ENCODE results near the gene VAV2.

VAV2 gene

GRCh38 chr9:133830711-133831110 lies 161.4 kb downstream of the VAV2 start:
- no peak for DNase-seq

GRCh38 chr9:133830310-133830709 lies 161.8 kb downstream of the VAV2 start:
- DNase-seq, result no peak

- DNase-seq, result no peak
Observed at GRCh38 chr9:133828338-133828997, 163.7 kb downstream of the VAV2 start.

GRCh38 chr9:133826289-133827085 lies 165.6 kb downstream of the VAV2 start:
- no peak for DNase-seq

GRCh38 chr9:133825555-133826218 lies 166.4 kb downstream of the VAV2 start:
- no peak for DNase-seq

DNA sequence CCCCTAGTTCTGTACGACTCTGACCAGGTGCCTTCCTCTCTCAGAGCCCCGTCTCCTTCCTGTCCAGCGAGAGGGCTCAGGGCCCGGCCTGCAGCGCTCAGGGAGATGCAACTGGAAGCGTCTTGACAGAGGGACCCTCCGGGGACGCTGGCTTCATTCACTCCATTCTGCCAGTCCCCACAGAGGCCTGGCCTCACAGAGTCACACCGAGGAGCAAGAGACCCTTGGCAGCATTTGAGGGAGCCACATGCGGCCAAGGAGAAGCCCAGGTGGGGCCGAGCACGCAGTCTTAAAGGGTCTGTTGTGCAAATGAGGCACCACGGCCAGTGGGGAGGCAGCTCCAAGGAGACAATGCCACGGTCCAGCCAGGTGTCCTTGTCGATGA lies 167.3 kb downstream of the VAV2 start:
- DNase-seq, result no peak

DNA sequence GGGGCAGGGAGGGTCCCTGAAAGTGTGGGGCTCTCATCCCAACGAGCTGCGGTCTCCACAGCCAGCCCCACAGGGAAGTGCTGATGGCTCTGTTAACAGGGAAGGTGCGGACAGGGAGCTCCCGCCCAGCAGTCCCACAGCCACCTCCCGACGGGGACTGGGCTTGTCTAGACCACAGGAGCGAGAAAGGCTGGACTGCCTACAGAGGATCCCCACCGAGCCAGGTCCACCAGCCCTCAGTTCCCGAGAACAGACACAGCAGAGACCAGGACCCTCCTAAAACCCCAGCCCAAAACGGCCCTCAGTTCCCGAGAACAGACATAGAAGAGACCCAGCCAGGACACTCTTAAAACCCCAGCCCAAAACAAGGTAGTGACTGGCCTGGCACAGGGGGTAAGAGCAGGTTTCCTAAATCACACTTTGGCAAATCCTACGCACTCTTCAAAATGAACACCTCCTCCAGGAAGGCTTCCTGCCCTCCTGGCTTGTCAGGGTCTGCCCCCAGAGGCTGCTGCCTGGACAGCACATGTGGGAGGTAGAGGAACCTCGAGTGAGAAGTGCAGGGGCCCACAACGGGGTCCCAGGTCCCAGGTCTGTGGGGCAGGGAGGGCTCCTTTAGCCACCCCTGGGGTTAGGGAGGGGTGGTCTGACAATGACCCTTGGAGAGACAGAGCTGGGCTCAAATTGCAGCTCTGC lies 167.9 kb downstream of the VAV2 start:
- no peak for DNase-seq

DNA sequence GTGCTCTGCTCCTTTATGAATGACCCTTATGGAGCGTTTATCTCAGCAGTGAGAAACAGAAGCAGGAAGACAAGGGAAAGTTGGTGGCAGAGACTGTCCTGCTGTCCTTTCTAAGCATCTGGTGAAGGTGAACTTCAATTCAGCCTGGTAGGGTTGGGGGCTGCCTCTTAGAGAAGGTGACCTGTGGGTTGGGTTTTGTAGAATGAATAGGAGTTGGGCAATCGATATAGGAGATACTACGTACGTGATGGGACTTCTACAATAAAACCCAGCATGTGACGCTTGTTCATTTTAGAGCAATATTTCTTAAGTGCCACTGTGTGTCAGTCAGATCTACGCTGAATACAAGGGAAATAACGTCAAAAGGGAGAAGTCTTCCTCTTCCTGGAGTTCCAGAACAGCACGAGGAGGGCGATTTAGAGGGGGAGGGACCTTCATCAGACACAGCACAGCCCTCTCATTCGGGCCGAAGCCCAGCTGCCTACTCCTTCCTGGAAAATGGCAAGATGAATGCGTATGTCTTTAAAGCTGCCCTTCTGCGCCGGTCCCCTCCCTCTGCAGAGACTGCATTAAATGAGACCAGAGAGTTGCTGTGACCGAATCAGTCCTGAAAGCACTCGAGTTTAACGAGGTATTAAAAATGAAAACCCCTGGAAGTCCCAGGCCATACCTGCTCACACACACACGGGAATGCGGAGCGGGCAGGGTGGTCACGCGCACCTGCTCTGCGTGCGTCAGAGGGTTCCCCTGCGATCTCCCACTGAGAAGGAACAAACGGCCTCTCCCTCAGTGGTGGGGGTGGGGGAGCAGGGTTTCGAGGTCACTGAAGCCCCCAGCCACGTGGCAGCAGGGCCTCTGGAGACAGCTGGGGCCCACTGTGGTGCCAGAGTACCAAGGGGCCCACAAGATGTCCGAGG lies 168.7 kb downstream of the VAV2 start:
- DNase-seq, result no peak

- DNase-seq, result no peak
Observed at GRCh38 chr9:133822430-133823065, 169.6 kb downstream of the VAV2 start.

DNA sequence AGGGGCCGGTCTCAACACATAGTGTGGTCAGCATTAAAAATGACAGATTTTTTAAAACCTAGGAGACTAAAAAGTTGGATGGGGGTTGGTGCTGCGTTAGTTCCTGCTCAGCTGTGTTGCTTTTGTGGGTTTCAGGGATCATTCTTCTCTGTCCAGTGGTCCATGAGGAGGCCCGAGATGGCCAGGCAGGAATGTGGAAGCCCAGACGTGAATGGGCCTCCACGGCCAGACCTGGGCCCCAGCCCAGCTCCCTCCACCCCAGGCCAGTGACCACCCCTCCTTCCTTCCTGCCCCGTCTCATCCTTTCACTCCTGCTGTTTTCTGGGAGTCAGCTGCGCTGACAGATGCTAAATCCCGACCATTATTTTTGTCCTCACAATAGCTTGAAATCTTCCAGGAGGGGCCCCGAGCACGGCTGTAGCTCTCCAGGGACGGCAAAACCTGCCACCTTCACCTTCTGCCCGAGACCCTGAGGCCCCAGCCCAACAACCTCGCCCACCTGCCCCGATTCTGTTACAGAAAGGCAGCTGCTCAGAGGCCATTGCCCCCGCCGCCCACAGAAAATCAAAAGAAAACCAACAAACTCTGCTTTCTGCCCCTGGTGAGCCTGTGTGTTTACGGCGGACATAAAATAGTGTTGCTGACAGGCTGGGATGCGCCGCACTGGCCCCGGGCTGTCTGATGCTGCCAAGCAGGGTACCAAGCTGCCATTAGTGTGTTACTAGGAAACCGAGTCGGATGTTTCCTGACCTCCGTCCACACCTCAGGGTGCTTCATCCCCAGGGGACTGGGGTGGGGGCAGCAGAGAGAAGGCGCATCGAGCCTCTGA lies 170.3 kb downstream of the VAV2 start:
- DNase-seq, result no peak

- no peak for DNase-seq
Observed at GRCh38 chr9:133819923-133820322, 172.2 kb downstream of the VAV2 start.

DNA sequence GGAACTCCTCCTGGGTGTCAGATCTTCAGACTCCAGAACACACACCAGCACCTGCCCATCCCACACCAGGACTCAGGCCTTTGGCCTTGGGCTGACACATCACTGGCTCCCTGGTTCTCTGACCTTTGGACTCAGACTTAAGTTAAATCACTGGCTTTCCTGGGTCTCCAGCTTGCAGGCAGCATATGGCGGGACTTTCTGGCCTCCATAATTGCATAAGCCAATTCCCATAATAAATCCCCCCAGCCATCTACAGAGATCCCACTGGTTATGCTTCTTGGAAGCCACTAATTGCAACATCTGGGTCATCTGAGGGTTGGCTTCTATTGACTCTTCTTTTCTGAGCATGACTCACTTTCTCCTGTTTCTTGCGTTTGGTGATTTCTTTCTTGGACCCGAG lies 173.7 kb downstream of the VAV2 start:
- no peak for DNase-seq

- DNase-seq, result no peak
Observed at GRCh38 chr9:133815781-133816180, 176.3 kb downstream of the VAV2 start.

GRCh38 chr9:133814586-133815208 lies 177.4 kb downstream of the VAV2 start:
- DNase-seq, result no peak

- no peak for DNase-seq
Observed at GRCh38 chr9:133813749-133814585, 178.2 kb downstream of the VAV2 start.

GRCh38 chr9:133812941-133813748 lies 179.0 kb downstream of the VAV2 start:
- no peak for DNase-seq

DNA sequence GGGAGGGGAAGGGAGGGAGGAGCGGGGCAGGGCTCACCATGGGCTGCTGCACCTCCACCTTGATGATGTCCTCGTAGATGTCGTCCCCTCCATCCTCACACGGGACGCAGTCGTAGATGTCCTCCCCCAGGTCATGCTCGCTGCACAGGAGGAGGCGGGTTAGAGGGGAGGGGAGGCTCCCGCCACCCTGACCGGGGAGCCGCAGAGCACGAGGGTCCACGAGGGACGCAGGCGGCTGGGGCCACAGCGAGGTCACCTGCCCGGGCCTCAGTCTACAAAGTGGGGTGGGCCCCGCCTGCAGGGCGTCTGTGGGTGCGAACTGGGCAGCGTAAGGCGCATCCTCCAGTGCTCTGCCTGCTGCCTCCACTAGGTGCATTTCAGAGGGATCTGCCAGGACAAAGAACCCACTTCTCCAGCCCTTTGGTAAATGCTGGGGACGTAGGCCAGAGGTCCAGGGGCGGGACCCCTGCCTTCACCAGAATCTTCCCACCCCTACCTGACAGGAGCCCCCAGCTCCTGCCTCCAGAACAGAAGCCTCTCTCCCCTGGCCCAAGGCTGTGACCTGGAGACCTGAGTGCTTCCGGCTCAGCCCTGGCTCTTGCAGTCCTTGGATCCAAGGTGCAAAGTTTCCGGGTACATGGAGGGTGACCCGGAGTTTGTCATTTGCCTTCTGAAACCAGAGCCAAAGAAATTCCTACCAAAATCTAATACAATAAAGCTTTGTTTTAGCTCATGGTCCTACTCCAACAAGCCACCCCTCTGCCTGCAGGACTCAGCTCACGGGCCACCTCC lies 179.9 kb downstream of the VAV2 start:
- no peak for DNase-seq

- no peak for DNase-seq
Observed at GRCh38 chr9:133811471-133811870, 180.7 kb downstream of the VAV2 start.
